ENCODE results near the gene TRPM3. TPM values are rescaled to one million over a fixed set of nuclear protein-coding genes. Genes with fewer than 3 reads are reported as not detected.

Gene TRPM3
- total and polyA plus RNA-seq, 2 of the 8 experiments (the other 6 are each of a cell fraction or from before 2014, with no cell fraction given): 2.4 to 10.9 TPM

DNA sequence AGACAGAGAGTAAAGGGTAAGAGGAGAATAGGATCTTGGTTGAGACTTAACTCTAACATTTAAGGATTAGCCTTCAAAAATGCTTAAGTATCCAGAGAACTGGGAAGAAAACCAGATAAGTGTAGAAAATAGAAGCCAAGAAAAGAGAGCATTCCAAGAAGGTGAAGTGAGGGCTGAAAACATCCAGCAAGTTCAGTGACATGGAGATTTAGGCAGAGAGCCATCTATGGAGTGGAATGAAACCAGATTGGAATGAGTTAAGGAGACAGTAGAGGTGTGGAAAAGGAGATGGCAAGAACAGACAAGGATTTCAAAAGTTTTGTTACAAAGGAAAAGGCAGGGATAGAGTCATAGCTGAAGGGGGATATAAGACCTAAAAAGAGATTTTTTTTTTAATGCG lies 188.1 kb downstream of the TRPM3 start (continued):
- TF ChIP-seq SIRT6 (IDR thresholded peaks at IDR 0.05; ENCODE audit: low read length): no peak
- no peak for TF ChIP-seq CTBP2 (IDR thresholded peaks at IDR 0.05; ENCODE audit: borderline replicate concordance, insufficient read depth, insufficient read length, low read length)
- TF ChIP-seq MAFK (IDR thresholded peaks at IDR 0.05; ENCODE audit: low read depth, low read length): no peak
- TF ChIP-seq, protein P1, sequence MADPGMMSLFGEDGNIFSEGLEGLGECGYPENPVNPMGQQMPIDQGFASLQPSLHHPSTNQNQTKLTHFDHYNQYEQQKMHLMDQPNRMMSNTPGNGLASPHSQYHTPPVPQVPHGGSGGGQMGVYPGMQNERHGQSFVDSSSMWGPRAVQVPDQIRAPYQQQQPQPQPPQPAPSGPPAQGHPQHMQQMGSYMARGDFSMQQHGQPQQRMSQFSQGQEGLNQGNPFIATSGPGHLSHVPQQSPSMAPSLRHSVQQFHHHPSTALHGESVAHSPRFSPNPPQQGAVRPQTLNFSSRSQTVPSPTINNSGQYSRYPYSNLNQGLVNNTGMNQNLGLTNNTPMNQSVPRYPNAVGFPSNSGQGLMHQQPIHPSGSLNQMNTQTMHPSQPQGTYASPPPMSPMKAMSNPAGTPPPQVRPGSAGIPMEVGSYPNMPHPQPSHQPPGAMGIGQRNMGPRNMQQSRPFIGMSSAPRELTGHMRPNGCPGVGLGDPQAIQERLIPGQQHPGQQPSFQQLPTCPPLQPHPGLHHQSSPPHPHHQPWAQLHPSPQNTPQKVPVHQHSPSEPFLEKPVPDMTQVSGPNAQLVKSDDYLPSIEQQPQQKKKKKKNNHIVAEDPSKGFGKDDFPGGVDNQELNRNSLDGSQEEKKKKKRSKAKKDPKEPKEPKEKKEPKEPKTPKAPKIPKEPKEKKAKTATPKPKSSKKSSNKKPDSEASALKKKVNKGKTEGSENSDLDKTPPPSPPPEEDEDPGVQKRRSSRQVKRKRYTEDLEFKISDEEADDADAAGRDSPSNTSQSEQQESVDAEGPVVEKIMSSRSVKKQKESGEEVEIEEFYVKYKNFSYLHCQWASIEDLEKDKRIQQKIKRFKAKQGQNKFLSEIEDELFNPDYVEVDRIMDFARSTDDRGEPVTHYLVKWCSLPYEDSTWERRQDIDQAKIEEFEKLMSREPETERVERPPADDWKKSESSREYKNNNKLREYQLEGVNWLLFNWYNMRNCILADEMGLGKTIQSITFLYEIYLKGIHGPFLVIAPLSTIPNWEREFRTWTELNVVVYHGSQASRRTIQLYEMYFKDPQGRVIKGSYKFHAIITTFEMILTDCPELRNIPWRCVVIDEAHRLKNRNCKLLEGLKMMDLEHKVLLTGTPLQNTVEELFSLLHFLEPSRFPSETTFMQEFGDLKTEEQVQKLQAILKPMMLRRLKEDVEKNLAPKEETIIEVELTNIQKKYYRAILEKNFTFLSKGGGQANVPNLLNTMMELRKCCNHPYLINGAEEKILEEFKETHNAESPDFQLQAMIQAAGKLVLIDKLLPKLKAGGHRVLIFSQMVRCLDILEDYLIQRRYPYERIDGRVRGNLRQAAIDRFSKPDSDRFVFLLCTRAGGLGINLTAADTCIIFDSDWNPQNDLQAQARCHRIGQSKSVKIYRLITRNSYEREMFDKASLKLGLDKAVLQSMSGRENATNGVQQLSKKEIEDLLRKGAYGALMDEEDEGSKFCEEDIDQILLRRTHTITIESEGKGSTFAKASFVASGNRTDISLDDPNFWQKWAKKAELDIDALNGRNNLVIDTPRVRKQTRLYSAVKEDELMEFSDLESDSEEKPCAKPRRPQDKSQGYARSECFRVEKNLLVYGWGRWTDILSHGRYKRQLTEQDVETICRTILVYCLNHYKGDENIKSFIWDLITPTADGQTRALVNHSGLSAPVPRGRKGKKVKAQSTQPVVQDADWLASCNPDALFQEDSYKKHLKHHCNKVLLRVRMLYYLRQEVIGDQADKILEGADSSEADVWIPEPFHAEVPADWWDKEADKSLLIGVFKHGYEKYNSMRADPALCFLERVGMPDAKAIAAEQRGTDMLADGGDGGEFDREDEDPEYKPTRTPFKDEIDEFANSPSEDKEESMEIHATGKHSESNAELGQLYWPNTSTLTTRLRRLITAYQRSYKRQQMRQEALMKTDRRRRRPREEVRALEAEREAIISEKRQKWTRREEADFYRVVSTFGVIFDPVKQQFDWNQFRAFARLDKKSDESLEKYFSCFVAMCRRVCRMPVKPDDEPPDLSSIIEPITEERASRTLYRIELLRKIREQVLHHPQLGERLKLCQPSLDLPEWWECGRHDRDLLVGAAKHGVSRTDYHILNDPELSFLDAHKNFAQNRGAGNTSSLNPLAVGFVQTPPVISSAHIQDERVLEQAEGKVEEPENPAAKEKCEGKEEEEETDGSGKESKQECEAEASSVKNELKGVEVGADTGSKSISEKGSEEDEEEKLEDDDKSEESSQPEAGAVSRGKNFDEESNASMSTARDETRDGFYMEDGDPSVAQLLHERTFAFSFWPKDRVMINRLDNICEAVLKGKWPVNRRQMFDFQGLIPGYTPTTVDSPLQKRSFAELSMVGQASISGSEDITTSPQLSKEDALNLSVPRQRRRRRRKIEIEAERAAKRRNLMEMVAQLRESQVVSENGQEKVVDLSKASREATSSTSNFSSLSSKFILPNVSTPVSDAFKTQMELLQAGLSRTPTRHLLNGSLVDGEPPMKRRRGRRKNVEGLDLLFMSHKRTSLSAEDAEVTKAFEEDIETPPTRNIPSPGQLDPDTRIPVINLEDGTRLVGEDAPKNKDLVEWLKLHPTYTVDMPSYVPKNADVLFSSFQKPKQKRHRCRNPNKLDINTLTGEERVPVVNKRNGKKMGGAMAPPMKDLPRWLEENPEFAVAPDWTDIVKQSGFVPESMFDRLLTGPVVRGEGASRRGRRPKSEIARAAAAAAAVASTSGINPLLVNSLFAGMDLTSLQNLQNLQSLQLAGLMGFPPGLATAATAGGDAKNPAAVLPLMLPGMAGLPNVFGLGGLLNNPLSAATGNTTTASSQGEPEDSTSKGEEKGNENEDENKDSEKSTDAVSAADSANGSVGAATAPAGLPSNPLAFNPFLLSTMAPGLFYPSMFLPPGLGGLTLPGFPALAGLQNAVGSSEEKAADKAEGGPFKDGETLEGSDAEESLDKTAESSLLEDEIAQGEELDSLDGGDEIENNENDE (IDR thresholded peaks at IDR 0.05; ENCODE audit: insufficient replicate concordance, low read length): no peak
- TF ChIP-seq CHD1 (IDR thresholded peaks at IDR 0.05; ENCODE audit: low read depth, low read length): no peak
- TF ChIP-seq NRF1 (IDR thresholded peaks at IDR 0.05; ENCODE audit: low read depth, low read length): no peak
- no peak for TF ChIP-seq POLR2A (IDR thresholded peaks at IDR 0.05; ENCODE audit: control extremely low read depth in 1 of 2, low read depth in 2 of 2, low read length in 2 of 2)

All from H1 (cell line).